NOMO-1 treated with dmso at 0.1 percent for 144 hours (cell line): ENCODE results near the gene SAT2.

Experiments used
- DNase-seq: peaks from one replicate; lab custom pipeline; 2025; ENCODE audit not compliant: unreplicated experiment; lab: John Stamatoyannopoulos, UW

SAT2 gene

GRCh38 chr17:7576432-7576937, 51.1 kb downstream of the SAT2 start:
- DNase-seq = no peak
